ENCODE measurements around the gene SYNGR3.

SYNGR3 gene

GRCh38 chr16:2040041-2040786, 50.4 kb downstream of the SYNGR3 start:
- Mint-ChIP-seq H3K9me3 (no peaks in the 10 kb centered on the region), H3K4me1 (ENCODE audit: low read depth in 2 of 2) (no peaks in the 10 kb centered on the region), H3K27ac (no peak overlapping the region), H3K36me3 (ENCODE audit: insufficient read depth) (no peaks in the 10 kb centered on the region), H3K27me3 (no peaks in the 10 kb centered on the region), H3K4me3 (no peak overlapping the region)
- DNase-seq, result no peak
- ATAC-seq (replicated peaks), result no peak

DNA sequence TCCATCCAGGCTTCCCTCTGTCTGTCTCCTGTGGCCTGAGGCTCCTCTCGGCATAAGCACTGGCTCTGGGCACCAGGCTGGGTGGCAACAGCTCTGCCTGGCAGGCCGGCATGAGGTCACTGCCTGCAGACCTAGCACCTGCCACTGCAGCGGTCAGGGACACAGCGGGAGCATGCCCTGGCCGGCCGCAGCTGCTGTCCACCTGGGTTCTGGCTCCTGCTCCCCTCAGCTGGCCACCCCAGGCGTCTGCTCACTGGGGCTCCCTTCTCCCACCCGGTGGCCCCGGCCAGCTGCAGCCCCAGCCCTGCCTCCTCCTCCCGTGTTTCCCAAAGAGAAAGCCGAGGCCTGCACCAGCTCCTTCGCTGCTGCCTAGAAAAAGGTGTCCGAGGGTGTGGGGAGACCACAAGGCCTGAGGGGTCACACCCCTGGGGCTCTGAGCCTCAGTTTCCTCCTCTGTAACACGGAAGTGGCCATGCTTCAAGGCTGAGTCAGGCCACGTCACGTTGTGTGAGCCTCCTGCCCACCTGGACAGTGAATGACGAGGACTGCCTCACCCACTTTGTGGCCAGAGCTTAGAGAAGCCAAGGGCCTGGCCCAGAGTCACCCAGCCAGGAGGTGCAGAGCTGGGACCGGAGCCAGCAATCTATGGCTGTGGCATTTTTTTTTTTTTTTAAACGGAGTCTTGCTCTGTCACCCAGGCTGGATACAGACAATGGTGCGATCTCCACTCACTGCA, 51.2 kb downstream of the SYNGR3 start:
- Mint-ChIP-seq H3K27me3 (no peaks in the 10 kb centered on the region), H3K4me3 (no peak overlapping the region), H3K9me3 (no peaks in the 10 kb centered on the region), H3K27ac (no peak overlapping the region), H3K36me3 (ENCODE audit: insufficient read depth) (no peaks in the 10 kb centered on the region), H3K4me1 (ENCODE audit: low read depth in 2 of 2) (no peaks in the 10 kb centered on the region)
- ATAC-seq (replicated peaks) (no peak), DNase-seq (no peak)

- Mint-ChIP-seq H3K4me3 (no peak overlapping the region), H3K27ac (no peak overlapping the region), H3K9me3 (no peaks in the 10 kb centered on the region), H3K27me3 (no peaks in the 10 kb centered on the region), H3K36me3 (ENCODE audit: insufficient read depth) (no peaks in the 10 kb centered on the region), H3K4me1 (ENCODE audit: low read depth in 2 of 2) (peaks cover 5 to 6% of the 10 kb centered on the region in 2 donors)
- DNase-seq (no peak), ATAC-seq (replicated peaks) (no peak)
Observed at GRCh38 chr16:2042171-2042985, 52.6 kb downstream of the SYNGR3 start.

GRCh38 chr16:2042986-2043666, 53.4 kb downstream of the SYNGR3 start:
- Mint-ChIP-seq H3K27ac (no peak overlapping the region), H3K4me3 (no peak overlapping the region), H3K9me3 (no peaks in the 10 kb centered on the region), H3K4me1 (ENCODE audit: low read depth in 2 of 2) (peaks cover 6 to 8% of the 10 kb centered on the region in 2 donors), H3K27me3 (no peaks in the 10 kb centered on the region), H3K36me3 (ENCODE audit: insufficient read depth) (no peaks in the 10 kb centered on the region)
- DNase-seq (no peak), ATAC-seq (replicated peaks) (no peak)

Measured in effector memory CD8-positive, alpha-beta T cell (primary cell).